Transverse colon (tissue), 4 donors: ENCODE data around the gene GJB2.

Source experiments
- EP300 ChIP-seq: sonication (generic); formaldehyde crosslinking; IDR thresholded peaks from one replicate; pipeline ENCODE4 v1.6.1; 2017; ENCODE audit warnings: antibody characterized with exemption, low read depth
- POLR2A ChIP-seq: fragments of 450-650 bp; IDR thresholded peaks from one replicate; pipeline ENCODE4 v1.6.1; 2016; ENCODE audit warnings: antibody characterized with exemption, mild to moderate bottlenecking, moderate library complexity
- POLR2AphosphoS5 ChIP-seq, 3 donors: sonication (generic); formaldehyde crosslinking; IDR thresholded peaks; one replicate each; pipeline ENCODE4 v1.6.1; 2016; ENCODE audit warnings: antibody characterized with exemption in 3 of 3
- TF ChIP-seq, protein P1 (sequence below), 5 experiments: fragments of 200-600 bp in 3 of 5; fragments of 450-650 bp in 2 of 5; sonication (generic) in 3 of 5; IDR thresholded peaks; 1 replicate in 2 of 5; 2 replicates in 3 of 5; pipeline ENCODE4 v1.5.1; 2016 to 2017; ENCODE audit warnings: antibody characterized with exemption in 5 of 5, inconsistent platforms in 3 of 5, mild to moderate bottlenecking in 2 of 5, moderate library complexity in 1 of 5

DNA sequence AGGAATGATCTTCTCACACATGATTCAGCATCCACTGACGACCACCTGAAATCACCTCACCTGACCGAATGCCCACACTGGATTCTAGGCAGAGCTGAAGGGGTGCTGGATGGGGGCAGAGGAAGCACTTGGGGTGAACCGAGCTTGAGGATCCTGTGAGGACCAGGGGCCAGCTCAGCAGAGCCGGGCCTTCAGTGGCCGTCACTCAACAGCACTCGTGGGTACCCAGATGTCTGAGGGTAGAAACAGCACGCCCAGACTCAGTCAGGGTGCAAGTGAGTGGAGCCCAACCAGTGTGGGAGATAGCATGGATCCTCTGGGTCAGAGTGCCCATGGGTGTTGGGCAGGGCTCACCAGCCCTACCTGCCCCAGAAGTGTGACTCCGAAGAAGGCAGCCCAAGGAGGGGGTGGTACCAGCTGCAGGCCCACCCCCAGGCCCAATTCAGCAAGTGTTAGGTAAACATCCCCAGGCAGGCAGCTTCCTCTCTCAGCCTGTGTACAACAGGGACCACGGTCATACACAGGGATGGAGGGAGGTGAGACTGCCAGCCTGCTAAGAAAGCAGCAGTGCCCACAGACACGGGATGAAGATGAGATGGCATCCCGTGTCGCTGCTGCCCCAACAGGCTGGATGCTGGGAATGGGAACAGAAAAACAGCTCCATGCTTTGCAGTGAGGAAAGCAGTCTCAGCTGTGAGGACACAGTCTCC lies 48.4 kb downstream of the GJB2 start:
- TF ChIP-seq, protein P1, sequence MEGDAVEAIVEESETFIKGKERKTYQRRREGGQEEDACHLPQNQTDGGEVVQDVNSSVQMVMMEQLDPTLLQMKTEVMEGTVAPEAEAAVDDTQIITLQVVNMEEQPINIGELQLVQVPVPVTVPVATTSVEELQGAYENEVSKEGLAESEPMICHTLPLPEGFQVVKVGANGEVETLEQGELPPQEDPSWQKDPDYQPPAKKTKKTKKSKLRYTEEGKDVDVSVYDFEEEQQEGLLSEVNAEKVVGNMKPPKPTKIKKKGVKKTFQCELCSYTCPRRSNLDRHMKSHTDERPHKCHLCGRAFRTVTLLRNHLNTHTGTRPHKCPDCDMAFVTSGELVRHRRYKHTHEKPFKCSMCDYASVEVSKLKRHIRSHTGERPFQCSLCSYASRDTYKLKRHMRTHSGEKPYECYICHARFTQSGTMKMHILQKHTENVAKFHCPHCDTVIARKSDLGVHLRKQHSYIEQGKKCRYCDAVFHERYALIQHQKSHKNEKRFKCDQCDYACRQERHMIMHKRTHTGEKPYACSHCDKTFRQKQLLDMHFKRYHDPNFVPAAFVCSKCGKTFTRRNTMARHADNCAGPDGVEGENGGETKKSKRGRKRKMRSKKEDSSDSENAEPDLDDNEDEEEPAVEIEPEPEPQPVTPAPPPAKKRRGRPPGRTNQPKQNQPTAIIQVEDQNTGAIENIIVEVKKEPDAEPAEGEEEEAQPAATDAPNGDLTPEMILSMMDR (IDR thresholded peaks at IDR 0.05), result no peak
- TF ChIP-seq POLR2A (no peak), POLR2AphosphoS5 (IDR thresholded peaks at IDR 0.05) (no peak), EP300 (no peak)
